ENCODE results near the gene ANTXR1.

The ANTXR1 gene

DNA sequence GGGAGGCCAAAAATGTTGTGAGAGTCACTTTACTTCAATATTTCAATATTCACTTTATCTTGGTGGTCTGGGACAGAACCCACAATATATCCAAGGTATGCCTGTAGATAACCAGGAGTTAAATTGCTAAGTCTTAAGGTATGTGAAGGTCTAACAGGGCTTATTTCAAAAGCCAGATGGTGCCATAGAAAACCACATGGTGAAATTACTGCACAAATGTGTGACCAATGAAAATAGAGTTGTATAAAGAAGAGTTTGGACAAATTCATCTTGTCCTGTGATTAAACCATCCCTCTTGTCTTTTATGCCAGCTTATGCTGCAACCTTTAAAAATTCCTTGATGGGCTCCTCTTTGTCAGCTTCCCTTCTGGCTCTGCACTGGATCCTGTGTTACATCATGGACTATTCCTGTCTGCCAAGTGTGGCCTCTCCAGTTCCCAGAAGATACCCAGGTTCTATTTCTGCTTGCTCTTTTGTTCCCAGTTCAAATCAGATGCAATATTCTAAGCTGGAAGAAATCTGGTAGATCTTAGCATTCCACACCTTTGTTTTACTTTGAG, 46.8 kb downstream of the ANTXR1 start:
- in situ Hi-C loops (cut with MboI; ENCODE audit: low pct_unique_long_range_greater_than_20kb, low sequenced_read_pairs) = no loop called here
- no peak for DNase-seq

DNA sequence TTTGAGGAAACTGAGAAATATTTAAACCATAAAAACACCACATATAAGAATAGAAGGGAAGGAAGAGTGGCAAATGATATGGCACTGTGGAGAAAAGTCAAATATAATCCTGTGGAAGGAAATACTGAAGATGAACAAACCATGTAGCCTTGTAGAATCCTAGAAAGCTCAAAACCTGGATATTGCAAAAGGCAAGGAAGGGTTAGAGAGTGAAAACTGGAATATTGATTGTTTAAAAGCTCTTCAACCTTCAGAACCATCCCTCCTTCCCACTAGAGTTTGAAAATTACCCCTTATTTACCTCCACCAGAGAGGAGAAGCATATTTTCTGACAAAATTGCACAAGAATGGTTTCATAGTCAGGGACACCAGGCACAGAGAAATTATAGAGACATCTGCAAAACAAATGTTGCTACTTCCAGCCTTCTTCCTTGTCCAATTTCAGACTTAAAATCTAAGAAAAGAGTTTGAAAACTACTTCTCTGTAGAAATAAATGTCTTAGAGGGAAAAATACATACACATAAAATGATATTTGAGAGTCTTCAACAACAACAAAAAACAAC, 48.0 kb downstream of the ANTXR1 start:
- DNase-seq = no peak
- in situ Hi-C loops (cut with MboI; ENCODE audit: low pct_unique_long_range_greater_than_20kb, low sequenced_read_pairs) = no loop called here

DNA sequence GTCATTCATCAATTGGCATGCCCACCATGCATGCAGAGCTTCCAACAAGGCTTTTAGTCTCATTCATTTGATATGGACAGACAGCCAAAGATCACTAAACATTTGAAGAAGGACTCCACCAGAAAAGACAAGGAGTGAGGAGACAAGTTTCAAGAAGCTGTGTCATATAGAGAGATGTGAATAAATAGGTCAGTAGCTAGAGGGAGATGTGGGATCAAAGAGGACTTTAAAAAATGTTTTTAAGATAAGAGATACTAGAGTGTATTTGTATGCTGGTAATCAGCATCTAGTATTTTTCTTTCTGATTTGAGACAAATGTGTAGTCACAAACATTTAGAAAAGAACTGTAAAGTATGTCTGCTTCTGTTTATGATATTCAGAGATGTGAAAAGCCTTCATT, 48.5 kb downstream of the ANTXR1 start:
- DNase-seq = no peak
- in situ Hi-C loops (cut with MboI; ENCODE audit: low pct_unique_long_range_greater_than_20kb, low sequenced_read_pairs) = no loop called here

DNA sequence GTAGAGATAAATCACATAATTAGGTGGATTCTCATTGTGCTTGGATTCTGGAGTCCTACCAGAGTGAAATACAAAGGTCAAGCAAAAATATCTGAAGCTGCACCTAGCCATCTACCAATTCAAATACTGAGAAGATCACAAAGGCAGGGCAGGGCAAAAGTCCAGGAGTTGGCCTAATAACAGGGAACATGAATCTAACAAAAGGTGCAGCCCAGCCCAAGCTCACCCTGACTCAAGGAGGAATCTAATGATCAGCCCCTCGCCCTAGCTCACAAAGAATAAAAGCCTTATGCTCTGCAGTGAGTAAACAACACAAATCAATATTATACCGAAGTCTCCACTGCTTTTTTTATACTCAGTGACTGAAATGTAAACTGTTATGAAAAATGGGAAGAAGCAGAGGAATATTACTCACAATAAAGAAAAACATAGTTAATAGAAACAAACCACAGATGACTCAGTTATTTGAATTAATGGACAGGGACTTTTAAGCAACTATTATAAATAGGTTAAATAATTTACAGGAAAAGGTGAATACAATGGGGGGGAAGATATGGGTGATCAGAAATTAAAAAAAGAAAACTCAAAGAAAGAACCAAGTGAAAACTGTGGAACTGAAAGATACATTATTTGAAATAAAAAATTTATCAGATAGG, 49.5 kb downstream of the ANTXR1 start:
- DNase-seq = no peak

DNA sequence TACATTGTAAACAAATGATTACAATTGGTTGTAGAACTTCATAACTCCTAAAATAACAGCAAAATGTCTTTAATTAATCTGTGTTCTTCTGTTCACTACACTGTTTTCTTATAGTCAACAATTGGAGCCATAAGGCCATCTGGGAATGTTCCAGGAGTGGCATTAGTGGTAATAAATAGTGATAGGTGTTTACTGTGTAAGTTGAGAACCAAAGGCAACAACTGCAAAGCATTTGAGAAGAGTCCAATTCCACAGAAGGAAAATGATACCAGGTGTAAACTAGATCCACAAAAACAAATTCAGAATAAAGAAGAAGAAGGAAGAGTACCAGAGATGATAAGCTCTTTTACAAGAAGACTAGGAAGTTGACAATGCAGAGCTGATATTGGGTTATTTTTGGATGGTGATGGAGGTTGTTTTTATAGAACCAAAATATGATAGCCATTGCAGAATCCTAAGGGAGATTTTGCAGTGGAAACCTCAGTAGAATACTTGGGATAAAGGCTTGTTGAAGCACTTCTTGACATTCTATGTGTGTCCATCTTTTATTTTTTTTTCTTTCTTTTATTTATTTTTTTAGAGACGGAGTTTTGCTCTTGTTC, 52.9 kb downstream of the ANTXR1 start:
- no peak for DNase-seq
- in situ Hi-C loops (cut with MboI; ENCODE audit: low pct_unique_long_range_greater_than_20kb, low sequenced_read_pairs) = no loop called here

More for the DNA sequence above, 49.5 kb downstream of the ANTXR1 start:
- in situ Hi-C loops (cut with MboI; ENCODE audit: low pct_unique_long_range_greater_than_20kb, low sequenced_read_pairs) = no loop called here

DNA sequence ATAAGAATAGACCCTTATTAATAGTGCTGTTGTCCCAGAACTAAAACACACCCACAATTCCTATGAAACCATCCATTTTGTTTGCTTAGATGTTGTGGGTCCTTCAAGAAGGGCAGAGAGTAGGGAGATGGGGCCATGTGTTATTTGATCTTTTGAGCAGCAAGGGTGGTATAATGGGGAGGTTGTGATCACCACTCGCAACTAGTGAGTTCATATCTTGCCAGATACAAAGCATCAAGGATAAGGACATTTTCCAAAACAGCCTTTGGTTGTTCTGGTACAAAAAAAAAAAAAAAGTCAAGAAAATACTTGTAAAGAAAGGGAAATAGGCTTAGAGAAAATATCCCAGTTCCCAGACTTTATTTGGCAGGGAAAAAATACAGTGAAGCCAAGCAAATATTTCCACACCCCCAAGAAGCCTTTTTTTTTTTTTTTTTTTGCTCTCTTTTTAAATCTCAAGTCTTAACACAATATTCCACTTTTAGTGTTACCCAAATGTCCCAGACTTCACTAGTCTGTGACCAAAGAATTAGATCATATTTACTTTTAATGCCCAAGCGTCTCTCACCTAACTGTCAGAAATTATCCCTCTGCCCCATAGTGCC, 54.1 kb downstream of the ANTXR1 start:
- in situ Hi-C loops (cut with MboI; ENCODE audit: low pct_unique_long_range_greater_than_20kb, low sequenced_read_pairs) = no loop called here
- DNase-seq = no peak

DNA sequence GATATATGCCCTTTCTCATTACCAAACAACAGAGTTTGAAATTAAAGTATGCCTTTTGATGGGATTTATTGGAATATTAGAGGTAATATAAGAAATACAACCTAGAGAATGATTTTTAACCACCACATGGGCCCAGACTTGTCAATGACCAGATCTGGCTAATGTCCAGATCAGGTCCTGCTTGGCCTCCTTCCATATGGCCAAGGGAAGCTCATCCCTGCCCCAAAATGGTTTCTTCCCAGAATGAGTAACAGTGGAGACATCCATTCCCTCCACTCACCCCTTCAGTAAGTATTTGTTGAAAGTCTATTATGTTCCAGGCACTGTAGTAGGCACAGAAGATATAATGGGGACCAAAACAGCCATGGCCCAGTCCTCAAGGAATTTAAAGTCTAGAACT, 54.9 kb downstream of the ANTXR1 start:
- in situ Hi-C loops (cut with MboI; ENCODE audit: low pct_unique_long_range_greater_than_20kb, low sequenced_read_pairs) = no loop called here
- DNase-seq = no peak

DNA sequence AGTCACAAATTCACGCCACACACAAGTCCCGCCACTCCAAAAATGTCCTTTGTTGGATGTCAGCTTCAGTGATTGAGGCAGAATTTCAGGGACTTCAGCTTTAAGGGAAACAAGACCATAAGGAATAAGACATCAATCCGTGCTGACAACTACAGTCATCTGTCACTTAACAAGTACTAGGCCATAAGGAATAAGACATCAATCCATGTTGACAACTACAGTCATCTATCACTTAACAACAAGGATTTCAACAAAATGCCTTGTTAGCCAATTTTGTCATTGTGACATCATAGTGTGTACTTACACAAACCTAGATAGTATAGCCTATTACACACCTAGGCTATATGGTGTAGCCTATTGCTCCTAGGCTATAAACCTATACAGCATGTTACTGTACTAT, 58.0 kb downstream of the ANTXR1 start:
- in situ Hi-C loops (cut with MboI; ENCODE audit: low pct_unique_long_range_greater_than_20kb, low sequenced_read_pairs) = no loop called here
- DNase-seq = no peak

DNA sequence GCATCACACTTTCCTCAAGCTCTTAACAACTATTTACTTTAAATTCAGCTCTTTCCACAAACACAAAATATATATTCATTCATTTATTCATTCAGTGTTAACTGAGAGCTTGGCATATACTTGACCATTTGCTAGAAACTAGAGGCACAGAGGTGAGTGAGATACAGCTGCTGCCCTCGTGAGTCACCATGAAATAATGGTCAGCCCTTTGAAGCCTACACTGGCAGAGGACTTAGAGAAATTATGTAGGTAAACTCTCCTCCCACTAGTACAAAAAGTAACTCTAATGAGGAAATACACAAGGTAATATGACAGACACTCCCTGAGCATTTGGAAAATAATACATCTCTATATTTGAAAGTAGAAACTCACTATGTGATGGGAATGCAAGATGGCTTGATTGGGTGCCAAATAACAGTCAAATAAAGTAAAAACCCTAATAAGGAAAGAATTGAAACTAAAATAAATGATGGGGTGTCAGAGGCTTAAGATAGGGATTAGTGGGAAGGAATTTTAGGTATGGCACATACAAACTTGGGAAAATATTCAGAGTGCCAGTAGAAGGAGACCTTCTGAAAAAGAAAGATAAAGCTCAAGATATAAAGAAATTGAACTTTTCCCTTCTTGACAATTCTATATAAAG, 61.1 kb downstream of the ANTXR1 start:
- in situ Hi-C loops (cut with MboI; ENCODE audit: low pct_unique_long_range_greater_than_20kb, low sequenced_read_pairs) = no loop called here
- DNase-seq = no peak

DNA sequence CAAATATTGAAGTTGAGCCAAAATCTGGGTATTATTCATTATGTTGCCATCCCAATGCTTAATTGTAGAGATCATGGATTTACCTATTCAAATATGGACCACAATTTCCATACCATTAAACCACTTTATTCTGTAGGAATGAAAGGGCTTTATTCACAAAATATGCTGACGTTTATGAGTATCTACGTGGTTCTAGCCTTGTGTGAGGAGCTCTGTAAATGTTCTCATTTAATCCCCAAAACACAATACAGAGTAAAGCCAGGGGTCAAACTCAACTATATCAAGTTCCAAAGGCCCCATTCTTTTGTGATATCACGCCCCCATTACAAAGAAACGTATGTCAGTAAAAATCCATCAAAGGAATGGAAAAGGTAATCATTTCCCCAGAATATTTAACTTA, 61.9 kb downstream of the ANTXR1 start:
- in situ Hi-C loops (cut with MboI; ENCODE audit: low pct_unique_long_range_greater_than_20kb, low sequenced_read_pairs) = no loop called here
- DNase-seq = no peak

DNA sequence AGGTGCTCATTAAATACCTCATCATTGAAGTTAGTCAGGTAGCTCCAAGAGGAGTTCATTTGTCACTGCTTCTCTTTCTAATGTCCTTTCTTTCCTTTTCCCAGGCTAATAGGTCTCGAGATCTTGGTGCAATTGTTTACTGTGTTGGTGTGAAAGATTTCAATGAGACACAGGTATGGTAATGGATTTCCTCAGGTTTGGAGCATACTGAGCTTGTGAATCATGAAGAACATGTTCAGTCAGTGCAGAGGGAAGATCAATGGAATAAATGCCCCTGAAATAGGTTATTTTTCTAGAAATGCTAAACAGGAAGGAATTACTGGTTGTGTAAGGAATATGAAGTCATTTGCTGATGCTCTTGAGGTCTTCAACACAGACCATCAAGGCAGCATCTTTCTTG, 62.5 kb downstream of the ANTXR1 start:
- in situ Hi-C loops (cut with MboI; ENCODE audit: low pct_unique_long_range_greater_than_20kb, low sequenced_read_pairs) = no loop called here
- no peak for DNase-seq

DNA sequence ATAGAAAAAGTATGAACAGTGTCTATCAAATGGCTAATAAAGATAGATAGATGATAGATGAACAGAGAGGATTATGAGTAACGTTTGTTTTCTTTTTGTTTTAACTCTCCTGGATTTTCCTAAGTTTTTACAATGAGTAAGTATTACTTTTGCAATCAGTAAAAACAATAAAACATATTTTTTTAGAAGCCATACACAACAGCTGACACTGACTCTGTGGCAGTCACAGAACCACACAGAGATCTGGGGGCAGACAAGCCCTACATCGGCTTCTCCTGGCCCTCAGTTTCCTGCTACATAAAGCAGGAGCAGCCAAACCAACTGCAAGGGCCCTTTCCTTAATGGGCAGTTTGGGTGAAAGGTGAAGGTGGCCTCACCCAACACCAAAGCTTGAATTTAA, 63.6 kb downstream of the ANTXR1 start:
- no peak for DNase-seq
- in situ Hi-C loops (cut with MboI; ENCODE audit: low pct_unique_long_range_greater_than_20kb, low sequenced_read_pairs) = no loop called here

DNA sequence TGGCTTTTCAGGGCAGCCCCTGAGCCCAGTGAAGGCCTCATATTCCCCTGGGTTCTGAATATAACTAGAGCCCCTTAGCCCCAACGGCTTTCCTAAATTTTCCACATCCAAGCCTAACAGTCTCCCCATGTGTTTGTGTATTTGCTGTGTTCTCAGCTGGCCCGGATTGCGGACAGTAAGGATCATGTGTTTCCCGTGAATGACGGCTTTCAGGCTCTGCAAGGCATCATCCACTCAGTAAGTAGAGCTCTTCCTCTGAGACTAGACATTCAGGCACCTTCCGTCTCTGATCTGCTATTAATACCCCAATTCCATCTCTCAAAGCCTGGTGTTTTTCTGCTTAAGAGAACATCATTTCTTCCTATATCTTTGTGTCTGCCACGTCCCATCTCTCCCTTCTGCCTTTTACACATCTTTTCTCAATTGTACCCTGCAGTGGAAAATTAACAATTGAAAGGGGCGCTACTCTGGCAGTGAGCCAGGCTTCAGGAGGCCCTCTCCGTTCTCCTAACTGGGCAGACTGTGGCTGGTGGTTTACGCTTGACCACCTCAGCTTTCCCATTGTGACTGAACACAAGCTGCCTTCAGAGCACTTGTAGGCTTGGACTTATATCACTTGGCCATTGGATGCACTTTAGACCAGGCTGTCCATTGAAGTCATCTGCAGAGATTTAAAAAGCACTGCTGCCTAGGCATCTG, 64.4 kb downstream of the ANTXR1 start:
- no peak for DNase-seq
- in situ Hi-C loops (cut with MboI; ENCODE audit: low pct_unique_long_range_greater_than_20kb, low sequenced_read_pairs) = no loop called here

DNA sequence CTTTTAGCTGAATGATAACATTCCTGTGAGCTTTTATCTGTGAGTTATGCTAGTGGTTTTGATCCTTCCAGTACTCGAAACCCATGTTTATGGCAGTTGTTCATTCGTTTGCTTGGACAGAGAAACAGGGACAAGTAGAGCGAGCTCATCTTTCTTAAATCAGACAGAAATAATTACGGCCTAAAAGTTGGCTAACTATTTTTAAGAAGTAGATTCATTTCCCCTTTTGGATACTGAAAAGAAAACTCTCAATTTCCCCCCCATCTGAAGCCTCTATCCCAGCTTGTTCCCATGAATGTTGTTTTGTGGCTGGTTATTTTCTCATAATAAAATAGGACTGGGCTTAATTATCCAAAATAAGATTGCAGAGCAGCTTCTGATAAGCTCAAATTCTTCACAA, 67.1 kb downstream of the ANTXR1 start:
- no peak for DNase-seq
- in situ Hi-C loops (cut with MboI; ENCODE audit: low pct_unique_long_range_greater_than_20kb, low sequenced_read_pairs) = no loop called here

DNA sequence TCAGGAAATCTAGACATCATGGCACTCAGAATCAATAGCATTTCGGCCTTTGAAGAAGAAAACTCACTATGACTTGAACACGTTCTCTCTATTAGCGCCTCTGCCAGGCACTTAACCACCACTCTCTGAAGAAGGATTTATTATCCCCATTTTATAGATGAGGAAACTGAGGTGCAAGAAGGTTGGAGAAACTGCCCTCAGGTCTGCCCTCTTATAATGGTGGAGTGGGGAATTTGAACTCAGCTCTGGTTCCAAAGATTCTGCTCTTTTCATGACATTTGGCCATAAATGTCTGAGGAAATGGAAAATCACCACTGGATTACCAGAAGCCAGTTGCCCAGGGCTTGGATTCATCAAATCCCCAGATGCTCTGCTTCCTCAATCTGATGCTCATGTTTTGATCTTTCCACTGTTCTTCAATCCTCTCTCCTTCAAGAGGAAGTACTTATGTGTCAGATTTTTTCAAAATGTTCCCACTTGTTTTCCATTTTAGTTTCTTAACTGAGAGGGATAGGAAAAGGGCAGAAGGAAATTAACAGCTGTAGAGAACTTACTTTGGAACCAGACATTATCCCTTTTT, 68.1 kb downstream of the ANTXR1 start:
- in situ Hi-C loops (cut with MboI; ENCODE audit: low pct_unique_long_range_greater_than_20kb, low sequenced_read_pairs) = no loop called here
- no peak for DNase-seq

DNA sequence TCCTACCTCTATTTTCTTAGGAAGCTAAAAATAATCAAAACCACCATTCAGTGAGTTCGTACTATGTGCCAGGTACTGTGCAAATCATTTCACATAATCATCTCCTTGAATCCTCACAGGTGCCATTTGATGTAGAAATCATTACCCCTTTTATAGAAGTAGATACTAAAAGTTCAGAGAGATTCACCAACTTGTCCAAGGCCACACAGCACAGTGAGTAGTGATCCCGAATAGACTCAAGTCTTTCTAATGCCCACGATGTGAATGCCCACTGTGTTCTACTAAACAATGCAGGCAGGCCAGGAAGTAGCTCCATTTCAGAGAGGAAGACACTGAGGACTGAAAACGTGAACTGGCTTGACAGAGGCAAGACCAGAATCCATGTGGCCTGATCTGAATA, 68.8 kb downstream of the ANTXR1 start:
- in situ Hi-C loops (cut with MboI; ENCODE audit: low pct_unique_long_range_greater_than_20kb, low sequenced_read_pairs) = no loop called here
- no peak for DNase-seq

DNA sequence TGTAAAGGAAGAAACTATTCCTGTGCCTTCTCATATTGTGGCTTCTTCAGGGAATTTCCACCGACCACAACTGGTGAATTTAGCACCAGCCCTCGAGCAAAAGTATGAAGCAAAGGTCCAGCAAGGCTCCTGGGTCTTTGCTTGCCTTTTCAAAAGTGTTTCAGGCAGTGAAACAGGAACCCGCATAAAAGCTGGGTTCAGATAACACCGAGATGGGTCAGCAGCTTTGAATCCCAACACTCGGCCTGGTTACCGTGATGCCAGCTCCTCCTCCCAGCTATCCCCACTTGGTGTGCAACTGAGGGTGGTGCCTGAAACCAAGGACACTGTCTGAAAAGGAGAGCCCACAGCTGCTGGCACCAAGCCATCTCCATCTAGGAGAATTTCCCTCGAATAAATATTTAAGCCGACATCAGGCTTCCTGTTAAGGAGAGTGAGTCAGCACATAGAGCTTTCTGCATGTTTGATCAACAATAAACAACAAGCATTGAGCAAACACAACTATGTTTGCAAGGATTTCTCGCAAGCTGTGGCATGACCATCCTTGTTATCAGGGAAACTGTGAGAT, 69.5 kb downstream of the ANTXR1 start:
- no peak for DNase-seq

DNA sequence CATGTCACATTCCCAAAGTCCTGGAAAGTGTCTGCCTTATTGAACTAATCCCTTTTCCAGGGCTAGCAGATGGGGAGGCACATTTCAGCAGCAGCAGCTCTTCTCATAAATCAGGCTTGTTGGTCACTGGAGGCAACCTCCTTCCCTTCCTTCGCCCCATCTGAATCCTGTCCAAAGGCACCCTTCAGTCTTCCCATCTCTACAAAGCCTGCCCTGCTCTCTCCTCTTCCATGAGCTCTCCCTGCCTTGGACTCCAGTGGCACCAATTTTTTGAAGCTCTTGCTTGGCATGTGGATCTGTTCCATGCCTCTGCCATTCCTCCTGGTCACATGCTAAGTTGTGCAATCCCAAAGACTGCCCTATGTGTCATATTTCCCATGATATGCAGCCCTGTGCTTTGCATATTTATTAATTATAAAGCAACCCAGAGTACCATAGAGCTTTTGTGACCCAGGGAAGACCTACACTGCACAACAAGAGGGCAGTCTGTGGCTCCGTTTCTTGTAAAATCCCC, 70.3 kb downstream of the ANTXR1 start:
- no peak for DNase-seq
- in situ Hi-C loops (cut with MboI; ENCODE audit: low pct_unique_long_range_greater_than_20kb, low sequenced_read_pairs) = no loop called here

More for the DNA sequence above, 69.5 kb downstream of the ANTXR1 start:
- in situ Hi-C loops (cut with MboI; ENCODE audit: low pct_unique_long_range_greater_than_20kb, low sequenced_read_pairs) = no loop called here
